Umbilical cord (tissue), 2 donors: Measurements from ENCODE around the gene KRT24. TPM values are rescaled to one million over a fixed set of nuclear protein-coding genes. Genes with fewer than 3 reads are reported as not detected.

Experiments
- DNase-seq: peaks from one replicate; pipeline ENCODE4 v3.0.0-alpha.2; 2015; ENCODE audit warnings: low spot score
- total RNA-seq: library from RNA; depleted of rRNA; stranded (reverse); fragments of >200 nt; gene quantifications from one replicate; pipeline ENCODE4 v1.2.3, GENCODE V29; 2014; ENCODE audit warnings: low replicate concordance; ENCODE audit not compliant: insufficient read depth

The KRT24 gene
- total RNA-seq, 1 donor from 2014 or later, result 6.3 TPM

DNA sequence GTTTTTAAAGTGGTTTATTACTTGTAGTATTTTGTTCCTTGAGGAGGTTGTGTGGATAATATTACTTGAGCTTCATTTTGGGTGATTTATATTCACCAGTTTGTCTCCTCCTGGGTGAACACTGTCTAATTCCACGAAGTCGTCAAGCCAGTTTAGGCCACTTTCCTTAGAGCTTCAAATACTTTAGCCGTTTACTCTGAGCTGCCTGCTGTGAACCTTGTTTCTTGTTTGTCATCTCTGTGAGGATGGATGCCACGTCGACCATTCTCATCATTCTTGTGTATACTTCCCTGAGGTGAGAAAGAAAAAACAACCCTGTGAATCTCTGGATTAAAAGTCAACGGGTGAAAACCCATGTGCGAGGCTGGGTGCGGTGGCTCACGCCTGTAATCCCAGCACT is 9.0 kb downstream of the KRT24 start:
- DNase-seq, result peak; percentile 78

DNA sequence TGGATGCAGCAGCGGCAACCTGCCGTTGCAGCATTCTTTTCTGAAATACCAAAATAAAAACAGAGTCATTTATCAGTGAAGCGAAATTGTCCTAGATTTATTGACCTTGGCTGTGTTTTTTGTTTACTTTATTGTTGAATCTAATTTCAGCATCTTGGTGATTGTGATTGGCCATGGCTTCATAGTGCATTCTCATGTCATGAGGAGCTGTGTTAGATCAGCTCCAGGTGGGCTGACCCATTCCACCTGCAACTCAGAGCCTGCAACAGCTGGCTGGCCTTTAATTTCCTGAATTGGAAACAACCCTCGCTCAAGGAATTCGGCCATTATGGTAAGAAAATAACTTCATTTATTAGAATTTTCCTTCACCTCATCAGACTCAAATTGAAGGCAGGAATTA is 16.4 kb downstream of the KRT24 start:
- no peak for DNase-seq

DNA sequence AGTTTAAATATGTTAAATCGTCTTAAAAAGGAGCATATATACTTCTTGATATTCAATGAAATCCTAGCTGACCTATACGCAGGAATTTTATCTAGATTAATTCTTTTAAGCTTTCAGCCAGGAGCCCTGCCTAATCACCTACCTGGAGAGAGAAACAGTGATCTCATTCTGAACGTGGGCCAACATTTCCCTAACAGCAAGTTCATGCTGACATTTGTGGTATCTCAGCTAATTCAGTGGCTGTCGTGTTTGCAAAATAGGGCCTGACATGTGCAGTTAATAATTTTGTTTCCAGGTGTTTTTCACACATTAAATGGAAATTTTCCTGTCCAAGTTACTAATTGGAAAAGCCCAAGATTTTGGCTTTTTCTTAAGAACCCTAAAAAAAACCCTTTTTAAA is 17.4 kb downstream of the KRT24 start:
- peak; percentile 17 for DNase-seq

GRCh38 chr17:40680998-40681397 is 22.6 kb downstream of the KRT24 start:
- DNase-seq, result no peak

DNA sequence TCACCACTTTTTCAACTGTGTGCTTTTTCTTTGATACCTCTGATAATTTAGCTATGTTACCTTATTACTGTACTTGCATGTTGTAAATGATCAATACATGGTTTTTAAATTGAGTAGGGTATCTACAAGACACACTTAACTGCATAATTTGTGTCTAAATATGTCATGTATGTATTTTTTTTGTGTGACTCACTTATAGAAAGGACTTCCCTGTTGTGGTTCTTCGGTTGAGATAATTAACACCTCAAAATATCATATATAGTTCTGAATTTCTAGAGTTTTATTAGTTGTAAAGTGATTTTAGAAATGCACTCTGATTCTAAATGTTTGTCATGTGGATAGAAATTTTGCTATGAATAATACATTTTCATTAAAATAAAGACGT is 24.0 kb downstream of the KRT24 start:
- no peak for DNase-seq

- no peak for DNase-seq
Measured at GRCh38 chr17:40678902-40679522, 24.5 kb downstream of the KRT24 start.

DNA sequence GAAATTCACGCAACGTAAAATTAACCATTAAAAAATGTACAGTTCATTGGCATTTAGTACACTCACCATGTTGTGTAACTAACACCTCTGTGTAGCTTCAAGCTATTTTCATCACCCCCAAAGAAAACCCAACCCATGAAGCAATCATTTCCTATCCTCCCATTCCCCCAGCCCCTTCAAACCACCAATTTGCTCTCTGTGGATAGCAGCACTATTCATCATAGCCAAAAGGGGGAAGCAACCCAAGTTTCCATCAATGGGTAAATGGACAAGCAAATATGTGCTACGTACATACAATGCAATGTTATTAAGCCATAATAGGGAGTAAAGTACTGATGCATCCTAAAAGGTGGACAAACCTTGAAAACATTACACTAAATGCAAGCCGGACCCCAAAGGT is 27.6 kb downstream of the KRT24 start:
- DNase-seq, result no peak

- no peak for DNase-seq
Measured at GRCh38 chr17:40672654-40673053, 30.9 kb downstream of the KRT24 start.

- no peak for DNase-seq
Measured at GRCh38 chr17:40671282-40671681, 32.3 kb downstream of the KRT24 start.

DNA sequence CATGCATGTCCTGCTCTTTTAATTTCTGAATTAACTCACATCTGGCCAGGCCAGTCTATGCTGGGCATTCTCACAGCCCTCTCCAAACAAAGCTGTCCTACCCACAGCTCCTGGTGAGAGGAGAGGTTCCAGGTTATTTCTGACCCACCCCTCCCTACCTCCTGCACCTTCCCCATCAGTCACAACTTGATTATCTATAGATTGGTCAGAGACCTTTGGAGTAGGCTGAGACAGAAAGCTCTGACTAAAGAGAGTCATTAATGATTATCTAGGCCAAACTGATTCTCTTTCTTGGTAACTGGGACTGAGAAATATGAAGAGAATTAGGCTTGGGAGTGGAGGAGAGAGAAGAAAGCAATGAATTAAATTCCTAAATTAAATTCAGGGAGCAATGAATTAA is 37.2 kb downstream of the KRT24 start:
- no peak for DNase-seq

DNA sequence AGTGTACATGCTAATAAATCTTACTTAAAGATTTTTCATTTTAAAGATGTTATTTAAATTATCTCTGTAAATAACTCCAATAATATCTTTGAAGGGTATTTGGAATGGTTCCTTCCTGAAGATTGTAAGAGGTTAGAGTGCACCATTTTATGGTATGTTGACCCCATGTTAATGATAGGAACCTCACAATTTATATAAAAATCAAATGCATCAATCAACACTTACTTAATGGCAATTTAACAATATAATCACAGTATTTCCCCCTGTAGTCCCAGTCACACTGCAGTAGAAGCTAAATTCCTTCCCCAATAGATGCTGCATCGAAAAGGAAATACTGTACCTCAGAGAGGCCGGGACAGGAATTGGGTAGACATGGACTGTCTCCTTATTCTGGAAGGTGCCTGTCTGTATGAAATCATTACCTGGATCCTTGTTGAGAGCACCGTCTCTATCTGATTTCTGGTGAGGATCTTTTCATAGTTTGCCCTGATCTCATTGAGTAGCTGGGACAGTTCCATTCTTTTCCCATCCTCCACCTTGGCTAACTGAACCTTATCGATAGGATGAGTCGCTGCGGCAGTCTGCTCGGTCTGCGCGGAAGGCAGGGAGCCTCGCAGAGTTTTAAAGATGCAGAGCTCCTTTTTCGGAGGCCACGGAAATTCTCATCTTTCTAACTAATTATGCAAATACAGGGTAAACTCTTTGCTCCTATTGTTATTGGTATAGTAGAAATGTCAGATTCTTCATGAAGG is 38.8 kb downstream of the KRT24 start, which contains the start of gene KRT222:
Gene KRT222, minus strand, starts transcription at position 596 of the 752 bp plus-strand sequence. Its CDS starts 78 bp downstream, at position 518.
- peak; percentile 6 for DNase-seq

DNA sequence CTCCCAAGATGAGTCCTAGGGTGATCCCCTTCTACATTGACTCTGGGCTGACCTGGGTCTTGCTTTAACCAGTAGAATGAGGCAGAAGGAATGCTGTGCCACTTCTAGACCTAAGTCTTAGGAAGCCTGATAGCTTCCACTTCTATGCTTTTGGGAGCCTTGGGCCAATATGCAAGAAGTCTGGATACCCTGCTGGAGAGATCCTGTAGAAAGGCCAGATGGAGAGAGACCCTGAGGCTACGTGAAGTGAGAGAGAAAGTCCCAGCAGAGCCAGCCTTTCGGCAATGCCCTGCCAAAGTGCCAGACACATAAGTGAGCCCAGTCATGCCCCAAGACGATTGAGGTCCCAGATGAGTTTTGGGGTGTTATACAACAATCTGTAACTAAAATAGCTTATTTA is 40.3 kb downstream of the KRT24 start:
- no peak for DNase-seq

DNA sequence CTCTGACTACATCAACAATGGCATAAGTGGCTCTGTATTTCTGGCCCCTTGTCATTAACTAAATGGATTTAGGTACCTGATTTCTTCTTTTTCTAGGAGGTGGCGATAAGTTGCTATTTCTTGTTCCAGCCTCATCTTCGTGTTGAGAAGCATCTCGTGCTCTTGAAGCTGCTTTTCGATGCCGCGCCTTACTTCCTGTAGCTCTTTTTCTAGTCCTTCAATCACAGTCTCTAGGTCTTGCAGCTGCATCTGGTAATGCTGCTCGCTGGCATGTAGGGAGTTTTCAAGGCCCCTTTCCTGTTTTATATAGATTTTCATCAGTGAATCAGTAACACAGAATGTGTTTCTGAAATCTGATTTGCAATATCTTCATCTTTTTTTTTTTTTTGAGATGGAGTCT is 43.6 kb downstream of the KRT24 start:
- no peak for DNase-seq

DNA sequence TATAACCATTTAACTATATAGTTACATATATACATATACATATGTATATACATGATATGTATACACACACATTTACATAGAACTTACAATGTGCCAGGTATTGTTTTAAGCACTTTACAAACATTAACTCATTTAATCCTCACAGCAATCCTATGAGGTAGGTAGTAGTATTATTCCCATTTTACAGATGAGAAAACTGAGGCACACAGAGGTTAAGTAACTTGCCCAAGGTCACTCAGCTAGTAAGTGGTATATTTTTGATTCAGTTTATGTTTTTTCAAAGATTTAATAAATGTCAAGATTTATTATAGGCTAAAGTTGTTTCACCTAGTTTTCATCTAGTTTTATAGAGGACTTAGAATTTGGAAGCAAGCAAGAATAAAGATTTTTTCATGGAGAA is 45.2 kb downstream of the KRT24 start:
- DNase-seq, result no peak

GRCh38 chr17:40651939-40652338 is 51.6 kb downstream of the KRT24 start:
- no peak for DNase-seq

DNA sequence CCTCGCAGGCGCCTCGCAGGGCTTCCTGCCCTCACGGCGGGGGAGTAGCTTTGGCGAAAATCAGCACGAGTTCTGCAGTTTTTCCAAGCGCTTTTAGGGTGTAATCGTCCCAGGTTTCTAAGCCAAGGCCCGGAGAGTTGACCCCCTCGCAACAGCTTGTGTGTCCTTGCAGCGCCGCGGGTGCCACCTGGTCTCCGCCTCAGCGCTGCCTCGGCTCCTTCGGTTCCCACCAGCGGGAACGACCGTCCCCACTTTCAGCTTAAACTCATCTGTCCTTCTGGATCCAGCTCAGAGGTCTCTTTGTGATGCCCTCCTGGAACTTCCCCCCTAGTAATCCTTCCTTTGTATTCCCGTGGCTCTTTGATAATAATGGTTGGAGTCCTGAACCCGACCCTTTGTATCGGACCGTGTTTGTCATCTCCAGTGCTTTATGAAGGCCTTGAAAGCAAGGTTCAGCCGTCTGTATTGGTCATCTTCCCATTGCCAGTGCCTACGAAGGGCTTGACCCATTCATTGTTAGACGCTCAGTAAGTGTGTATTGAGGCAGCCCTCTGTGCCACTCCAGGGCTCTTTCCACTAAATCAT is 55.1 kb downstream of the KRT24 start:
- no peak for DNase-seq

Other genes starting within 250 kb of the KRT24 start
- 7.0 TPM for gene TNS4, start 202.1 kb downstream of the KRT24 start, total RNA-seq
- gene CCR7, start 138.3 kb downstream of the KRT24 start, total RNA-seq, result not detected
- 146 TPM for gene SMARCE1, start 55.9 kb downstream of the KRT24 start, total RNA-seq
- 3.4 TPM for gene KRT222, start 38.6 kb downstream of the KRT24 start, total RNA-seq
- gene KRT25, start 51.6 kb upstream of the KRT24 start, total RNA-seq, result not detected
- gene KRT26, start 68.4 kb upstream of the KRT24 start, total RNA-seq, result 8.2 TPM
- gene KRT27, start 78.8 kb upstream of the KRT24 start, total RNA-seq, result not detected
- gene KRT28, start 96.2 kb upstream of the KRT24 start, total RNA-seq, result 3.6 TPM
- gene KRT10, start 118.9 kb upstream of the KRT24 start, total RNA-seq, result 45.7 TPM
- gene KRT12, start 163.5 kb upstream of the KRT24 start, total RNA-seq, result 4.6 TPM
- 3.4 TPM for gene KRT20, start 181.5 kb upstream of the KRT24 start, total RNA-seq
- gene KRT23, start 233.9 kb upstream of the KRT24 start, total RNA-seq, result 24.3 TPM